HCT116 (cell line): ENCODE measurements around the gene CCBE1. TPM values are rescaled to one million over a fixed set of nuclear protein-coding genes. Genes with fewer than 3 reads are reported as not detected.

ENCODE experiments used
- ATAC-seq: fragments of 200-7000 bp; cut with Tn5 transposase; 2 replicates; pipeline ENCODE4 v1.9.1; 2020; ENCODE audit warnings: mild to moderate bottlenecking, moderate library complexity
- BruUV-seq: library from RNA; stranded (reverse); fragments of 400-500 nt; replicated peaks from 2 replicates; lab custom pipeline; 2021; lab: Mats Ljungman, UMichigan
- CTCF ChIA-PET: fragments of 300-600 bp; sonication (Branson Sonifier 250); formaldehyde crosslinking; loops from one replicate; lab custom pipeline; 2021; ENCODE audit warnings: antibody characterized with exemption; lab: Charles Lee
- POLR2A ChIA-PET: fragments of 300-600, 350-600 bp; sonication (Branson Sonifier 250); formaldehyde crosslinking; loops from one replicate; lab custom pipeline; 2021; ENCODE audit warnings: antibody characterized with exemption; lab: Charles Lee
- RAD21 ChIA-PET, 2 experiments: fragments of 300-600 bp; sonication (Branson Sonifier 250); formaldehyde crosslinking; loops; one replicate each; lab custom pipeline; 2023; ENCODE audit warnings: low total read pairs in 2 of 2; ENCODE audit not compliant: uncharacterized antibody in 2 of 2, unreplicated experiment in 2 of 2, low non-redundant PET in 1 of 2; lab: Charles Lee
- DNase-seq: peaks from one replicate; pipeline ENCODE4 v3.0.0-alpha.2; 2010; ENCODE audit warnings: low read depth, low spot score
- H2AFZ ChIP-seq: fragments of 200-600 bp; shearing (Covaris generic), sonication (generic); 2 replicates; pipeline ENCODE4 v1.6.1; 2017; ENCODE audit warnings: low read depth, mixed run types, mixed read lengths, antibody characterized with exemption, low read length; ENCODE audit not compliant: poor library complexity, severe bottlenecking
- H3K27ac ChIP-seq: 2 replicates; pipeline ENCODE4 v1.5.1; 2012; ENCODE audit warnings: low read depth, low read length
- H3K27me3 ChIP-seq: fragments of 200-600 bp; sonication (generic); 2 replicates; pipeline ENCODE4 v1.6.1; 2016; ENCODE audit warnings: mixed run types, low read length, mixed read lengths; ENCODE audit not compliant: insufficient read depth
- H3K36me3 ChIP-seq, 2 experiments: fragments of 200-500 bp in 1 of 2; fragments of 200-600 bp in 1 of 2; sonication (Bioruptor generic) in 1 of 2; sonication (generic) in 1 of 2; 2 replicates each; pipeline versions ENCODE4 v1.5.1 to v1.6.1; 2014 to 2016; ENCODE audit warnings: low read length in 2 of 2, inconsistent platforms in 1 of 2, mixed read lengths in 1 of 2, mixed run types in 1 of 2; ENCODE audit not compliant: insufficient read depth in 2 of 2, control insufficient read depth in 1 of 2
- H3K4me1 ChIP-seq, 2 experiments: fragments of 200-600 bp in 1 of 2; sonication (generic) in 1 of 2; 2 replicates each; pipeline versions ENCODE4 v1.5.1 to v1.6.1; 2012 to 2017; ENCODE audit warnings: low read length in 2 of 2, inconsistent platforms in 1 of 2, mild to moderate bottlenecking in 1 of 2, mixed read lengths in 1 of 2, mixed run types in 1 of 2, moderate library complexity in 1 of 2; ENCODE audit not compliant: insufficient read depth in 2 of 2, control insufficient read depth in 1 of 2
- H3K4me2 ChIP-seq: fragments of 200-600 bp; sonication (generic); 2 replicates; pipeline ENCODE4 v1.6.1; 2017; ENCODE audit warnings: mixed run types, low read length, mixed read lengths
- H3K4me3 ChIP-seq, 2 experiments: fragments of 200-600 bp in 1 of 2; sonication (generic) in 1 of 2; replicated peaks in 1 of 2; 2 replicates each; pipeline ENCODE4 v1.5.1; 2011 to 2016; ENCODE audit warnings: low read length in 2 of 2, control low read depth in 1 of 2, low read depth in 1 of 2, mild to moderate bottlenecking in 1 of 2, mixed read lengths in 1 of 2, mixed run types in 1 of 2
- H3K79me2 ChIP-seq: fragments of 200-600 bp; sonication (generic); 2 replicates; pipeline ENCODE4 v1.6.1; 2017; ENCODE audit warnings: mild to moderate bottlenecking, mixed run types, low read length, moderate library complexity, mixed read lengths; ENCODE audit not compliant: insufficient read depth
- H3K9ac ChIP-seq: fragments of 200-600 bp; sonication (generic); 2 replicates; pipeline ENCODE4 v1.6.1; 2016; ENCODE audit warnings: low read length, mixed read lengths
- H3K9me2 ChIP-seq: fragments of 200-600 bp; sonication (generic), shearing (Covaris generic); 2 replicates; pipeline ENCODE4 v1.6.1; 2017; ENCODE audit warnings: mixed run types, mild to moderate bottlenecking, moderate library complexity; ENCODE audit not compliant: insufficient read depth
- H3K9me3 ChIP-seq, 2 experiments: fragments of 200-500 bp in 1 of 2; fragments of 200-600 bp in 1 of 2; sonication (Bioruptor generic) in 1 of 2; sonication (generic) in 1 of 2; 2 replicates each; pipeline ENCODE4 v1.6.1; 2014 to 2017; ENCODE audit warnings: low read length in 2 of 2, mixed read lengths in 2 of 2, inconsistent platforms in 1 of 2, low read depth in 1 of 2, mild to moderate bottlenecking in 1 of 2, mixed run types in 1 of 2, moderate library complexity in 1 of 2; ENCODE audit not compliant: control insufficient read depth in 1 of 2, insufficient read depth in 1 of 2
- H4K20me1 ChIP-seq: fragments of 200-600 bp; sonication (generic), shearing (Covaris generic); 2 replicates; pipeline ENCODE4 v1.6.1; 2017; ENCODE audit warnings: mixed run types, mild to moderate bottlenecking, moderate library complexity; ENCODE audit not compliant: insufficient read depth
- ATF3 ChIP-seq: IDR thresholded peaks from 2 replicates; pipeline ENCODE4 v1.6.1; 2012
- CBX3 ChIP-seq: IDR thresholded peaks from 2 replicates; pipeline ENCODE4 v1.6.1; 2012; ENCODE audit warnings: low read depth
- CEBPB ChIP-seq: IDR thresholded peaks from 2 replicates; pipeline ENCODE4 v1.6.1; 2012; ENCODE audit warnings: low read depth
- CTCF ChIP-seq, 3 experiments: fragments of 200-600 bp in 1 of 3; sonication (generic) in 1 of 3; IDR thresholded peaks in 2 of 3; conservative IDR thresholded peaks in 1 of 3; 2 replicates each; pipeline ENCODE4 v1.5.1; 2012 to 2017; ENCODE audit warnings: low read depth in 2 of 3, low read length in 2 of 3, antibody characterized with exemption in 1 of 3, borderline replicate concordance in 1 of 3, control low read depth in 1 of 3, mild to moderate bottlenecking in 1 of 3, mixed read lengths in 1 of 3, mixed run types in 1 of 3, moderate library complexity in 1 of 3; ENCODE audit not compliant: insufficient read depth in 1 of 3
- EGR1 ChIP-seq: IDR thresholded peaks from 2 replicates; pipeline ENCODE4 v1.6.1; 2012; ENCODE audit warnings: low read depth
- ELF1 ChIP-seq: IDR thresholded peaks from 2 replicates; pipeline ENCODE4 v1.6.1; 2012; ENCODE audit warnings: low read depth, borderline replicate concordance
- EZH2 ChIP-seq: fragments of 200-600 bp; sonication (generic); IDR thresholded peaks from 2 replicates; pipeline ENCODE4 v1.6.1; 2017; ENCODE audit warnings: antibody characterized with exemption, mixed run types
- FOSL1 ChIP-seq: IDR thresholded peaks from 2 replicates; pipeline ENCODE4 v1.6.1; 2012; ENCODE audit warnings: low read depth
- JUND ChIP-seq: IDR thresholded peaks from 2 replicates; pipeline ENCODE4 v1.6.1; 2012
- POLR2A ChIP-seq: IDR thresholded peaks from 2 replicates; pipeline ENCODE4 v1.7.0; 2011; ENCODE audit warnings: borderline replicate concordance; ENCODE audit not compliant: insufficient read depth, insufficient read length; ENCODE audit errors: extremely low read depth
- POLR2AphosphoS5 ChIP-seq: IDR thresholded peaks from 2 replicates; pipeline ENCODE4 v1.6.1; 2011; ENCODE audit warnings: mild to moderate bottlenecking, low read depth, low read length, moderate library complexity
- RAD21 ChIP-seq: IDR thresholded peaks from 2 replicates; pipeline ENCODE4 v1.6.1; 2012; ENCODE audit warnings: low read depth, mild to moderate bottlenecking
- REST ChIP-seq: IDR thresholded peaks from 2 replicates; pipeline ENCODE4 v1.6.1; 2012; ENCODE audit warnings: low read depth
- SIN3A ChIP-seq: IDR thresholded peaks from 2 replicates; pipeline ENCODE4 v1.6.1; 2012; ENCODE audit warnings: low read depth
- SRF ChIP-seq: IDR thresholded peaks from 2 replicates; pipeline ENCODE4 v1.6.1; 2012; ENCODE audit warnings: low read depth
- TCF7L2 ChIP-seq: IDR thresholded peaks from 2 replicates; pipeline ENCODE4 v1.7.0; 2011; ENCODE audit warnings: borderline replicate concordance, inconsistent platforms; ENCODE audit not compliant: insufficient read depth, insufficient read length; ENCODE audit errors: extremely low read depth
- YY1 ChIP-seq: IDR thresholded peaks from 2 replicates; pipeline ENCODE4 v1.6.1; 2011; ENCODE audit warnings: low read length, low read depth, moderate library complexity, mild to moderate bottlenecking; ENCODE audit not compliant: insufficient replicate concordance; ENCODE audit errors: extremely low read depth
- ZFX ChIP-seq: fragments of 450-650 bp; IDR thresholded peaks from 2 replicates; pipeline ENCODE4 v1.6.1; 2017
- ZNF274 ChIP-seq: fragments of 200-500 bp; sonication (Bioruptor generic); IDR thresholded peaks from 2 replicates; pipeline ENCODE4 v1.6.1; 2014; ENCODE audit warnings: mild to moderate bottlenecking, low read depth, low read length, inconsistent platforms
- intact Hi-C: fragments of 100-400 bp; cut with micrococcal nuclease; formaldehyde crosslinking; loops from 2 replicates; pipeline ENCODE4 v1.10.0; 2022
- total RNA-seq: library from RNA; stranded (reverse); gene quantifications from one replicate; pipeline ENCODE4 v1.2.1, GENCODE V29; 2021; ENCODE audit not compliant: unreplicated experiment
- TF ChIP-seq, protein P1 (sequence below): IDR thresholded peaks from 2 replicates; pipeline ENCODE4 v1.6.1; 2012

CCBE1 gene
- total RNA-seq, 1 experiment from 2014 or later = 0.84 TPM

- ChIA-PET RAD21 (no interaction called here), CTCF (no interaction called here)
- no peak for DNase-seq
- Histone ChIP-seq H3K9me2 (no peaks in the 10 kb centered on the region), H3K4me1 (peaks cover 4 to 10% of the 10 kb centered on the region in 2 experiments; a peak in 2 of 4 replicates), H3K9me3 (no peaks in the 10 kb centered on the region), H3K27ac (no peak overlapping the region), H2AFZ (no peak overlapping the region), H3K27me3 (no peaks in the 10 kb centered on the region)
- ATAC-seq = no peak
- TF ChIP-seq CBX3 (no peak), REST (no peak), SIN3A (no peak), TCF7L2 (no peak), SRF (no peak), RAD21 (no peak), CTCF (IDR thresholded peaks at IDR 0.05 in 2 of 3, conservative IDR thresholded peaks at IDR 0.05 in 1 of 3; ENCODE audit: borderline replicate concordance in 1 of 3, insufficient read depth in 1 of 3, low read depth in 2 of 3, low read length in 2 of 3) (no peak), POLR2AphosphoS5 (no peak), ATF3 (no peak), ZNF274 (no peak), JUND (no peak), EGR1 (no peak), YY1 (no peak), POLR2A (no peak), EZH2 (no peak), FOSL1 (no peak), ELF1 (no peak), CEBPB (no peak), ZFX (no peak)
- TF ChIP-seq, protein P1, sequence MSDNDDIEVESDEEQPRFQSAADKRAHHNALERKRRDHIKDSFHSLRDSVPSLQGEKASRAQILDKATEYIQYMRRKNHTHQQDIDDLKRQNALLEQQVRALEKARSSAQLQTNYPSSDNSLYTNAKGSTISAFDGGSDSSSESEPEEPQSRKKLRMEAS = no peak
- TF ChIP-seq, all 23 proteins: peak for 0
- no peak overlapping the region for H3K4me2 ChIP-seq
- no peak overlapping the region for H3K4me3 ChIP-seq
- no peaks in the 10 kb centered on the region for H3K36me3 ChIP-seq
- no peaks in the 10 kb centered on the region for H3K79me2 ChIP-seq
- POLR2A ChIA-PET = no interaction called here
- no peaks in the 10 kb centered on the region for H4K20me1 ChIP-seq
- no peak overlapping the region for H3K9ac ChIP-seq
- no TSS peak for BruUV-seq
- intact Hi-C loops = loop anchor here (10.0 kb wide), 1 partner anchor 846 kb away; no protein-coding TSS in a partner anchor
Measured at GRCh38 chr18:59699061-59699460, 1.8 kb upstream of the CCBE1 start.
